HK-2 (cell line): Measurements from ENCODE around the gene CHRD.

Experiments used
- DNase-seq: peaks from one replicate; pipeline ENCODE4 v3.0.0-alpha.2; 2018; ENCODE audit not compliant: unreplicated experiment

Gene CHRD

DNA sequence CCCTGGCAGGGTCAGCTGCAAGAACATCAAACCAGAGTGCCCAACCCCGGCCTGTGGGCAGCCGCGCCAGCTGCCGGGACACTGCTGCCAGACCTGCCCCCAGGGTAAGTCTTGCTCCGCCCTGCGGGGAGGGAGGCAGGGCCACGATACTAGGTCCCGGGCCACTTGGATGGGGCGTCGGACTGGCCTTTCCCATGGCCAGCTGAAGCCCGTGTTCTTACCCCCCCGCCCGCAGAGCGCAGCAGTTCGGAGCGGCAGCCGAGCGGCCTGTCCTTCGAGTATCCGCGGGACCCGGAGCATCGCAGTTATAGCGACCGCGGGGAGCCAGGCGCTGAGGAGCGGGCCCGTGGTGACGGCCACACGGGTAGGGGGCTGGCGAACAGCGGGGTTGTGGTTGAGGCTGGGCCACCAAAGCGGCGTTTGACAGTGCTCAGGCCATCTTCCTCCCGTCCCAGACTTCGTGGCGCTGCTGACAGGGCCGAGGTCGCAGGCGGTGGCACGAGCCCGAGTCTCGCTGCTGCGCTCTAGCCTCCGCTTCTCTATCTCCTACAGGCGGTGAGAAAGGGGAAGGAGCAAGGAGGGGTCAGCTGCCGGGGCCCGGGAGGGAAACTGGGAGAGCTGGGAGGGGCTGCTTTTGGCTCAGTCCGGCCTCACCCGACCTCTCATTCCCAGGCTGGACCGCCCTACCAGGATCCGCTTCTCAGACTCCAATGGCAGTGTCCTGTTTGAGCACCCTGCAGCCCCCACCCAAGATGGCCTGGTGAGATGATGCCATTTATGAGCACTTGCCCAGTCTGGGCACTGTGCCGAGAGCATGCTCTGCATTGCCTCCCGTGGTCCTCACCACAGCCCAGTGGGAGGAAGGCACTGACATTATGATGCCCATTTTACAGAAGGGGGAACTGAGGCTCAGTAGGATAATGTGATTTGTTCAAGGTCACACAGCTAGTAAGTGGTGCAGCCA, 1.7 kb downstream of the CHRD start:
- DNase-seq, result no peak

DNA sequence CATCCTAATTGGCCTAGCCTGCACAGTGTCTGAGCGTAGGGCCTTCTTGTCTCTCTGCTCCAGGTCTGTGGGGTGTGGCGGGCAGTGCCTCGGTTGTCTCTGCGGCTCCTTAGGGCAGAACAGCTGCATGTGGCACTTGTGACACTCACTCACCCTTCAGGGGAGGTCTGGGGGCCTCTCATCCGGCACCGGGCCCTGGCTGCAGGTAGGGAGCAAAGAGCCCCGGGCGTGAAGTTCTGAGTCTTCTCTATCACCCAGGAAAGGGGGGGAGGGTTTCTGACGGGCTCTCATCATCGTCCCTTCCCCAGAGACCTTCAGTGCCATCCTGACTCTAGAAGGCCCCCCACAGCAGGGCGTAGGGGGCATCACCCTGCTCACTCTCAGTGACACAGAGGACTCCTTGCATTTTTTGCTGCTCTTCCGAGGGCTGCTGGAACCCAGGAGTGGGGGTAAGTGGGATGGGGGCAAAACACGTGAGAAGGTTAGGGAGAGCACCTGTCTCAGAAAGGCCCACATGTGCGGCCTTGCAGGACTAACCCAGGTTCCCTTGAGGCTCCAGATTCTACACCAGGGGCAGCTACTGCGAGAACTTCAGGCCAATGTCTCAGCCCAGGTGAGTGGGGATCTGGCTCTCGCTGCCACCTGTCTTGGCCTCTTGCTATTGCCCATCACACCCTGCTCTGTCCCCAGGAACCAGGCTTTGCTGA, 2.6 kb downstream of the CHRD start:
- DNase-seq, result no peak

DNA sequence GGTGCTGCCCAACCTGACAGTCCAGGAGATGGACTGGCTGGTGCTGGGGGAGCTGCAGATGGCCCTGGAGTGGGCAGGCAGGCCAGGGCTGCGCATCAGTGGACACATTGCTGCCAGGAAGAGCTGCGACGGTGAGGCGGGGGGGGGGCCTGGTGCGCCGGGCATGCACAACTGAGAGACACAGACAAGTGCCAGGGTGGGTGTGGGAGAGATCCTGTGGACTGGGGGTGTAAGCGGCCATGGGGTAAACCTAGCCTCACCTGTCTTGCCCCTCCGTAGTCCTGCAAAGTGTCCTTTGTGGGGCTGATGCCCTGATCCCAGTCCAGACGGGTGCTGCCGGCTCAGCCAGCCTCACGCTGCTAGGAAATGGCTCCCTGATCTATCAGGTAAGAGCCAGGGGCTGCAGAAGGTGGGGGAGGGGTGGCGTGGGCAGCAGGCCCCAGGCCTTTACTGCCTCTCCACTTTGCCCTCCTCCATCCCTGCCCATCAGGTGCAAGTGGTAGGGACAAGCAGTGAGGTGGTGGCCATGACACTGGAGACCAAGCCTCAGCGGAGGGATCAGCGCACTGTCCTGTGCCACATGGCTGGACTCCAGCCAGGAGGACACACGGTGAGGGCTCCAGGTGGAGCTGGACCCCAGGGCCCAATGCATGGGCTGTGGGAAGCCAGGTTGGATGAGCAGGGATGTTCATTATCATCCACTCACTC, 3.3 kb downstream of the CHRD start:
- no peak for DNase-seq

DNA sequence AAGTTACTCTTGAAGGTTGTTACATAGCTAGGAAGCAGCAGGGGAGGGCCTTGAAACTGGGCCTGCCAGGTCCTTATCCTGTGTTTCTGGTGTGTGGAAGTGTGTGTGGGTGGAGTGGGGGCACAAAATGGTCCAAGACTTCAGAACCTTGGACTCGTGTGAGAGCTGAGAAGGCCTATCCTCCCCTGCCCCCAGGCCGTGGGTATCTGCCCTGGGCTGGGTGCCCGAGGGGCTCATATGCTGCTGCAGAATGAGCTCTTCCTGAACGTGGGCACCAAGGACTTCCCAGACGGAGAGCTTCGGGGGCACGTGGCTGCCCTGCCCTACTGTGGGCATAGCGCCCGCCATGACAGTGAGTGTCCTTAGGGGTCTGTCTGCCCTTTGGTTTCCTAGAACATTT, 4.5 kb downstream of the CHRD start:
- DNase-seq, result no peak

DNA sequence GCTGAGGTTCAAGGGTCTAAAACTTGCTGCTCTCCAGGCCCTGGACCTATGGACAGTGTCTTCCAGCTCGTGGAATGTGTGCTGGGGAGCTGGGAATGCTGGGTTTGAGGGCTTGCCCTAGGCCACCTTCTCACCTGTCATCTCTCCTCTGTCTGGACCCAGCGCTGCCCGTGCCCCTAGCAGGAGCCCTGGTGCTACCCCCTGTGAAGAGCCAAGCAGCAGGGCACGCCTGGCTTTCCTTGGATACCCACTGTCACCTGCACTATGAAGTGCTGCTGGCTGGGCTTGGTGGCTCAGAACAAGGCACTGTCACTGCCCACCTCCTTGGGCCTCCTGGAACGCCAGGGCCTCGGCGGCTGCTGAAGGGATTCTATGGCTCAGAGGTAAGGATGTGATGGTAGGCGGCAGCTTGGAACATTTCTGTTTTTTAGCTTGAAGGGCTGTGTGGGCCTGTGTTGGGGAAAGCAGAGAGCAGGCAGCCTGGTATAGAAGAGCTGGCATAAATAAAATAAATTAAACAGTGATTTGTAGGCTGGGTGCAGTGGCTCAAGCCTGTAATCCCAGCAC, 5.1 kb downstream of the CHRD start:
- DNase-seq, result no peak

DNA sequence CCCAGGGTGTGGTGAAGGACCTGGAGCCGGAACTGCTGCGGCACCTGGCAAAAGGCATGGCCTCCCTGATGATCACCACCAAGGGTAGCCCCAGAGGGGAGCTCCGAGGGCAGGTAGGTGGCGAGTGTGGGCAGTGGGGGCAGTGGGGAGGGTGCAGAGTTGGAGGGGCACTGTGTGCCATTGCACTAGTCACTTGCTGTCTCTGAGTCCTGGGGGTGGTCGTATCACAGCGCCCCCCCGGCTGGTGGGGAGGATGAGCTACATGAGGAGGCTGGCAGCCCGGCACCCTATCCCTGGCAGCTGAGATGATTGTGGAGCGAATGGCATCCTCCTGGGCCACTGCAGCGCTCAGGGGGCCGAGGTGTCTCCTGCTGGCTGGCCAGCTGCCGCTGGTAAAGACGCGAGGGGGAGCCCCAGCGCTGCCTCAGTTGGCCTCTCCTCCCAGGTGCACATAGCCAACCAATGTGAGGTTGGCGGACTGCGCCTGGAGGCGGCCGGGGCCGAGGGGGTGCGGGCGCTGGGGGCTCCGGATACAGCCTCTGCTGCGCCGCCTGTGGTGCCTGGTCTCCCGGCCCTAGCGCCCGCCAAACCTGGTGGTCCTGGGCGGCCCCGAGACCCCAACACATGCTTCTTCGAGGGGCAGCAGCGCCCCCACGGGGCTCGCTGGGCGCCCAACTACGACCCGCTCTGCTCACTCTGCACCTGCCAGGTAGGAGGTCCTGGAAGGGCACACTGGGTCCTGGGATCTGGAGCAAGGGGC, 6.4 kb downstream of the CHRD start:
- DNase-seq, result no peak

DNA sequence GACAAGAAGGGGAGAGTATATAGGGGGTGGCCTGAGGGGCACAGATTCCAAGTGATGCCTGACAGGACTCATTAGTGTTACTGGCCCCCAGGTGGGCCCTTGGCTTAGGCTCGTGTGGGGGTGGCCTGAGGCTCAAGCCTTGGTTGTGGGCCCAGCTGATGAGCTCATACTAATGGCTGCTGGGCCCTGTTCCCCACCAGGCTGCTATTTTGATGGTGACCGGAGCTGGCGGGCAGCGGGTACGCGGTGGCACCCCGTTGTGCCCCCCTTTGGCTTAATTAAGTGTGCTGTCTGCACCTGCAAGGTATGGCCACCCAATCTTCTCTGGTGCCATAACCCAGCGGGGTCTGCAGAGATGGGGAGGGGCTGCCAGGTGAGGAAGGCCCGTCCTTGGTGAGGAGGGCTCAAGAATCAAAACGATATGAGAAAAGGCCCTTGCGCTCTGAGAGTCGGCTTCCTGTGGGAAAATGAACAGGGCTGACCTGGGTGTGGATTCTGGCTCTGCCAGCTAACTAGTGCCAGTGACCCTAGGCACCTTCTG, 7.4 kb downstream of the CHRD start:
- no peak for DNase-seq

DNA sequence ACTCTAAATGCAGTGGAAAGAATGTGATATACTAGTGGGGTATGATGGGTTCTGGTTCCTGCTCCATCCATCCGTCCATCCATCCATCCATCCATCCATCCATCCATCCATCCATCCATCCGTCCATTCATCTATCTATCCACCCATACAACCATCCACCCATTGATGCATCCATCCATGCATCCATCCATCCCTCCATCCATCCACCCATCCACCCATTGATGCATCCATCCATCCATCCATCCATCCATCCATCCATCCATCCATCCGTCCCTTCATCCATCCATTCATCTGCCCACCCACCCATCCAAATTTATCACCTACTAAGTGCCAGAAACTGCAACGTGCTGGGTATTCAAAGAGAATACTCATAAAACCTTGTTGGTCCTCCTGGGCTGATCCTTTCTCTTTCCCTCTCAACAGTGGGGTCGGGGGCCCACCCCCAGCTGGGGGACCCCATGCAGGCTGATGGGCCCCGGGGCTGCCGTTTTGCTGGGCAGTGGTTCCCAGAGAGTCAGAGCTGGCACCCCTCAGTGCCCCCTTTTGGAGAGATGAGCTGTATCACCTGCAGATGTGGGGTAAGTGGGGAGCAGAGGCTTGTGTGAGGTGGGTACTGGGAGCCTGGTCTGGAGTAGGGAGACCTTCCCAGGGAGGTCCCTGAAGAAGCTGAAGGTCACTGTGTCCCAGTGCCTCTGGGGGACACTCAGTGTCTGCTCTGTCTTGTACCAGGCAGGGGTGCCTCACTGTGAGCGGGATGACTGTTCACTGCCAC, 8.5 kb downstream of the CHRD start:
- DNase-seq, result no peak

DNA sequence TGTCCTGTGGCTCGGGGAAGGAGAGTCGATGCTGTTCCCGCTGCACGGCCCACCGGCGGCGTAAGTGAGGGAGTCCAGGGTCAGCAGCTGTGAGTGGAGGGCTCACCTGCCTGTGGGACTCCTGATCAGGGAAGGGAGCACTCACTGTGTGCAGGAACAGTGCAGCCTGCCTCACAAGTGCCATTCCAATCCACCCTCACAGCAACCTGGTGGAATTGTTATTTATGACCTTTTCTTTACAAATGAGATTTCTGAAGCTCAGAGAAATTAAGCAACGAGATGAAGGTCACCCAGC, 9.0 kb downstream of the CHRD start:
- no peak for DNase-seq

DNA sequence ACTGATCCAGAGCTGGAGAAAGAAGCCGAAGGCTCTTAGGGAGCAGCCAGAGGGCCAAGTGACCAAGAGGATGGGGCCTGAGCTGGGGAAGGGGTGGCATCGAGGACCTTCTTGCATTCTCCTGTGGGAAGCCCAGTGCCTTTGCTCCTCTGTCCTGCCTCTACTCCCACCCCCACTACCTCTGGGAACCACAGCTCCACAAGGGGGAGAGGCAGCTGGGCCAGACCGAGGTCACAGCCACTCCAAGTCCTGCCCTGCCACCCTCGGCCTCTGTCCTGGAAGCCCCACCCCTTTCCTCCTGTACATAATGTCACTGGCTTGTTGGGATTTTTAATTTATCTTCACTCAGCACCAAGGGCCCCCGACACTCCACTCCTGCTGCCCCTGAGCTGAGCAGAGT, 9.5 kb downstream of the CHRD start:
- no peak for DNase-seq

DNA sequence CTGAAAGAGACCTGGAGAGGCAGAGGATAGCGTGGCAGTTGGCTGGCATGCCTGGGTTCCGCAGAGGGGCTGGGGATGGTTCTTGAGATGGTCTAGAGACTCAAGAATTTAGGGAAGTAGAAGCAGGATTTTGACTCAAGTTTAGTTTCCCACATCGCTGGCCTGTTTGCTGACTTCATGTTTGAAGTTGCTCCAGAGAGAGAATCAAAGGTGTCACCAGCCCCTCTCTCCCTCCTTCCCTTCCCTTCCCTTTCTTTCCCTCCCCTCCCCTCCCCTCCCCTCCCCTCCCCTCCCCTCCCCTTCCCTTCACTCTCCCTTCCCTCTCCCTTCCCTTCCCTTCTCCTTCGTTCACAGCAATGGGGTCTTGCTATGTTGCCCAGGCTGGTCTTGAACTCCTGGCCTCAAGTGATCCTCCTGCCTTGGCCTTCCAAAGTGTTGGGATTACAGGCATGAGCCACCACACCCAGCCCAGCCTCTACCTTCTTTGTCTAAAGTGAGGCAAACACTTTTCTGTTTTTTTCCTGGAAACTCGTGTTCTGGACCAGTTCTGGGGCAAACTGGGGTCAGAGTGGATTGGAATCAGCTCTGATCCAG, 10.2 kb downstream of the CHRD start:
- no peak for DNase-seq

DNA sequence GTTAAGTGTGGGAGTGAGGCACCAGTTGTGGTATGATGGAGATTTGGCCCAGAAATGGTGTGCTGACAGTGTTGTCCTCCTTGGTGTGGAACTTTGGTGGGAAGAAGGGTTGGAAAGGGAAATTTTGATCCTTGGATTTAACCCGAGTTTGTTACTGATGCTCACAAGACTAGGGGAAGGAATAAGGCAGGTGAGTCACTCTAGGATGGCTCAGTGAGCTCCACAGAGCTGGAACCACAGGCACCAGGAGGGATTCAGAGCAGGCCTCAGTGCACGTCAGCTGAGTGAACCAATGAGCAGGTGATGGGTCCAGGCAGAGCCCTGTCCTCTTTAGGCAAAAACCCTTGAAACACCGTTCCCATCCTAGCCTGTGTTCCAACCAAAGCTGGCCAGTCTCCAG, 11.4 kb downstream of the CHRD start:
- no peak for DNase-seq

DNA sequence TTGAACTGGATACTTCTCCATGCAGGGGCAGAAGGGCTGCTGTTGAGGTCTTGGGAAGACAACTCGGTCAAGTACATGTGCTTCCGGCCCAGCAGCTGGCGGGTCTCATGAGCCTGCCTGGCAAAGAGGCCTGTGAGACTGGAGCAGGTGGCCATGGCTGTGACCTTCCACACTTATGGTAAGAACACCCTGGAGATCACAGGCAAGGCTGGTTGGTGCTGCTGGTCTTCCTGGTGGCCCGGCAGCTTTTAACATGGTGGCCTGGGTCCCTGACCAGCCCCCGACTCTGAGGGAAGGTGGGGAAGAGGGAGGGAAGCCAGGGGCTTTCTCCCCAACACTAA, 15.4 kb downstream of the CHRD start:
- DNase-seq, result no peak

DNA sequence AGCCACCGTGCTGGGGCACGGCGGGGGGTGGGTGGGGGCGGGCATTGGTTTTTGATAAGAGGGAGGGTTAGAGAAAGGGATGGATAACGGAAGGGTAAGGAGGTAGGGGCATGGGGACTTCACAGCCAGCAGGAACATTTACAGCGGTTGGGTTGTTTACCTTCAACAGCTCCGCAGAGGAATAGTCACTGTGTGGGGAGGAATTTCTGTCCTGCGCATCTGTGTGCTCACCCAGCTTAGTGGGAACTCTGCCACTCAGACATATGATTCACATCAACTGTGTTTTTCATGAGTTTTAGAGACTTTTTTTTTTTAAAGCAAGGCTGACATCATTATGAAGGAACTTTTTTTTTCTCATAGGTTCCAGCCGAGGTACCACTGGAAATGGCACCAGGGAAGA, 19.6 kb downstream of the CHRD start:
- DNase-seq, result peak; percentile 31

DNA sequence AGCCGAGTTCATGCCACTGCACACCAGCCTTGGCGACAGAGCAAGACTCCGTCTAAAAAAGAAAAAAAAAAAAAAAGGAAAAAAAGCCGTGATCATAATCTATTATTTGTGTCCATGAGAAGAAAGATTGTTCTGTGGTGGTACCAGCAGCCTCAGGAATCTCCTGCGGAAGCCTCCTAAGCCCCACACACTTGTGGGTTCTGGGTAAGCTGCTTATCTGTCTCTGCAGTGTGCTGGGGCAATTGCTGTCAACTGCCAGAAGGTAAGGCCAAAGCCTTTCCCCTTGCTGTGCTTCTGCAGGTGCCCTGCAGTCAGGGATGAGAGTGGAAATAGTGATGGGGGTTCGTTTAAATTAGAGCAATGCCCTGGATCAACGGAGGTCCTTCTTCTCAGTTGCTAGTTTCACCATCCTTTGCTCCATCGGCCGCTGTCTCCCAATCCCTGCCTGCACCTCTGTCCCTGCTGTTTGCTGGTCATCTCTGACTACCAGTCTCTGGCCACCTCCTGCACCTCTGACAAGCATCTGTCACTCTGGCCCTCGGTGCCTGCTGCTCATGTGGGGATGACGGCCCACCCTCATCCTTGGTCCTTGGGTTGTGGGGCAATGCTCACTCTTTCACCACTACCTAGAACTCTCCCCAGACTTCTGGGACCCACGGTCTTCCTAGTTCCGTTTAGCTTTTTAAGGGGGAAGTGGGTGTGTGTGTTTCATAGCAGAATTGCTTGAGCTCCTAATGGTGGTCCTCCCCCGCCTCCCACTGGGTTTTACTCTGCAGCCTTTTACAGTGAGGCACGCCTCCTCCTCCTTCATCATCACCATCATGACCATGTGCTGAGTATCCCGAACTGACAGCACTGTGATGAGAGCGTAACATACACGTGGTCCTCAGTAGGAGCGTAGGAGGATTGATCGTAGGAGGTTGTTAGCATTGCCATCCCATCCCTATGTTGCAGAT, 25.5 kb downstream of the CHRD start:
- no peak for DNase-seq

DNA sequence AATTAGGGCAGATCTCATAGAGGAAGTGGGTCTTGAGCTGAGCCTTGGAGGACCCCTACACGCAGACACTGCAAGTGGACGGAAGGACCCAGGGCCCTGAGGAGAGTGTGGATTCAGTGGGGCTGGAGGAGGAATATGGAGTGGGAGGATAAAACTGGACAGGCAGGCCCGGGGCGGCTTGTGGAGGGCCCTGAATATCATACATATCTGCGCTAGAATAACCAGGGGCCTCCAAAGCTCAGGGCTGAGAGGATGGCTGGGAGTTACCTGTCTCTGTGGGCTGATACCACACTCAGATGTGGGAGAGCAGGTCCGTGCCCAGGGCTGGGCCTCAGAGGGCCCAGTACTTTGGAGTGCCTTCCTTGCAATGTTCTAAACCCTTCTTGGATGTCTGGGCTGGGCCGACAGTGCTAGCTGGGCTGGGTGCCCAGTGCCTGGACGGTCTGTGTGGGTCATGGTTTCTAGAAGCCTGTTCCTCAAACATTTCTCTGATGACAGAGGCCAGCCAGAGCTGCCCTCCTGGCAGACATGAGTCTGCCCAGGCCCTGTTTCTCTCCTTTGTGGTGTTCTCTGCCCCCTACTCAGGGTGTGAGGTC, 29.6 kb downstream of the CHRD start:
- no peak for DNase-seq

DNA sequence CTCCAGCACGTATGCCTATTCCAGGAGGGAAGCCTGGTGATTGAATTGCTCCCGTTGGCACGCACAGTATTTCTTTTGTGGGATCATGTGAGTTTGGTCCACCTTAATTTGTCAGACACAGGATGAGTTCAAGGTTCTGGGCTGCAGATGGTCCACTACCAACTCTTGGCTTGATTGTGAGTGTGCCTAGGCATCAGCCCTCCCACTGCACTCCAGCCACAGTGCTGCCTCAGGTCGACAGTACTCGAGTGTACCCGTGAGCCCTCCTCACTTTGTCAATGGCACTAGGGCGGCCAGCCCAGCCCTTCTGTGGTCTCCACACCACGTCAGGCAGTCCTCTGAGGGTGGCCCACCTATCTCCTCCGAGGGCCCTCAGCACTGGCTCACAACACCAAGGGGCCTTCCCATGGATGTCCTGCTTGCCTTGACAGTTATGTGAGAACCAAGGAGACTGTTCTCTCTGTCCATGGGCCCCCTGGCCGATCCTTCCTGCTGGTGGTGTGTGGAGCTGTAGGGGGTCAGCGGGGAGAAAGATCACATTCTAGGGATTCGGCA, 30.2 kb downstream of the CHRD start:
- DNase-seq, result no peak

DNA sequence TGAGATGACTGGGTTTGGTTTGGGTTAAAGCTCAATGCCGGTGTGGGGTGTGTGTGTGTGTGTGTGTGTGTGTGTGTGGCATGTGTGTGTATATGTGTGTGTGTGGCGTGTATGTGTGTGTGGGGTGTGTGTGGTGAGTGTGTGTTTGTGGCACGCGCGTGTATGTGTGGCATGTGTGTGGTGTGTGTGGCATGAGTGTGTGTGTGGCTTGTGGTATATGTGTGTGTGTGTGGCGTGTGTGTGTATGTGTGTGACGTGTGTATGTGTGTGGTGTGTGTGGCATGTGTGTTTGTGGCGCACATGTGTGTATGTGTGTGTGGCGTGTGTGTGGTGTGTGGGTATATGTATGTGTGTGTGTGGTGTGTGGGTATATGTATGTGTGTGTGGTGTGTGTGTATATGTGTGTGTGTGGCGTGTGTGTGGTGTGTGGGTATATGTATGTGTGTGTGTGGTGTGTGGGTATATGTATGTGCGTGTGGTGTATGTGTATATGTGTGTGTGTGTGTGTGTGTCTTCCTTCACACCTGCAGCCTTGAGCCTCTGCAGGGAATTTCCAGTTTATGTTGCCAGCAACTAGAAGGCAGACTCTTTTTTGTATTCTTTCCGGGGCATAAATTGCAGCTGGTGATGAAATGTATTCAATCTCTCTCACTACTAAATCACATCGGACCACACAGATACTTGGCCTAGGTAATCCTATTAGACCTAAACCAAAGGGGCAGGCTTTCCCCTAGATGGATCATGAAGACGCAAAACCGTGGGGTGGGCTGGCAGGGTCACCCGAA, 34.8 kb downstream of the CHRD start:
- no peak for DNase-seq
